Omental fat pad (tissue), 4 donors: ENCODE measurements around the gene R3HDM4. TPM values are rescaled to one million over a fixed set of nuclear protein-coding genes. Genes with fewer than 3 reads are reported as not detected.
"Not testable (repeated sequence)": the region's sequence is repeated elsewhere in the genome, so short reads cannot be mapped to it uniquely, and the experiment has no call there.

Source experiments
- ATAC-seq: fragments of 150-250 bp; one replicate; pipeline ENCODE4 v1.9.1; 2016; ENCODE audit warnings: mild to moderate bottlenecking, moderate library complexity; ENCODE audit not compliant: low FRiP score
- DNase-seq: peaks from one replicate; pipeline ENCODE4 v3.0.0-alpha.2; 2019; ENCODE audit warnings: low spot score
- total RNA-seq, 4 donors: library from RNA; depleted of rRNA; stranded (reverse); fragments of >200 nt; gene quantifications; one replicate each; pipeline ENCODE4 v1.1.0, GENCODE V29; 2016
- TF ChIP-seq, protein P1 (sequence below), 3 donors: fragments of 450-650 bp; IDR thresholded peaks; one replicate each; pipeline ENCODE4 v1.5.1; 2016 to 2017; ENCODE audit warnings: antibody characterized with exemption in 3 of 3, mild to moderate bottlenecking in 3 of 3, moderate library complexity in 2 of 3

R3HDM4 gene
- total RNA-seq, 4 donors from 2014 or later = 27.1 to 55.2 (median 44.4) TPM

- ATAC-seq (no peak), DNase-seq (no peak)
- TF ChIP-seq, protein P1, sequence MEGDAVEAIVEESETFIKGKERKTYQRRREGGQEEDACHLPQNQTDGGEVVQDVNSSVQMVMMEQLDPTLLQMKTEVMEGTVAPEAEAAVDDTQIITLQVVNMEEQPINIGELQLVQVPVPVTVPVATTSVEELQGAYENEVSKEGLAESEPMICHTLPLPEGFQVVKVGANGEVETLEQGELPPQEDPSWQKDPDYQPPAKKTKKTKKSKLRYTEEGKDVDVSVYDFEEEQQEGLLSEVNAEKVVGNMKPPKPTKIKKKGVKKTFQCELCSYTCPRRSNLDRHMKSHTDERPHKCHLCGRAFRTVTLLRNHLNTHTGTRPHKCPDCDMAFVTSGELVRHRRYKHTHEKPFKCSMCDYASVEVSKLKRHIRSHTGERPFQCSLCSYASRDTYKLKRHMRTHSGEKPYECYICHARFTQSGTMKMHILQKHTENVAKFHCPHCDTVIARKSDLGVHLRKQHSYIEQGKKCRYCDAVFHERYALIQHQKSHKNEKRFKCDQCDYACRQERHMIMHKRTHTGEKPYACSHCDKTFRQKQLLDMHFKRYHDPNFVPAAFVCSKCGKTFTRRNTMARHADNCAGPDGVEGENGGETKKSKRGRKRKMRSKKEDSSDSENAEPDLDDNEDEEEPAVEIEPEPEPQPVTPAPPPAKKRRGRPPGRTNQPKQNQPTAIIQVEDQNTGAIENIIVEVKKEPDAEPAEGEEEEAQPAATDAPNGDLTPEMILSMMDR (IDR thresholded peaks at IDR 0.05) = no peak
These were observed 30.0 kb downstream of the R3HDM4 start for GRCh38 chr19:882871-883497.

GRCh38 chr19:881385-882071 is 31.5 kb downstream of the R3HDM4 start:
- TF ChIP-seq, protein P1 (IDR thresholded peaks at IDR 0.05) = no peak
- no peak for ATAC-seq

DNA sequence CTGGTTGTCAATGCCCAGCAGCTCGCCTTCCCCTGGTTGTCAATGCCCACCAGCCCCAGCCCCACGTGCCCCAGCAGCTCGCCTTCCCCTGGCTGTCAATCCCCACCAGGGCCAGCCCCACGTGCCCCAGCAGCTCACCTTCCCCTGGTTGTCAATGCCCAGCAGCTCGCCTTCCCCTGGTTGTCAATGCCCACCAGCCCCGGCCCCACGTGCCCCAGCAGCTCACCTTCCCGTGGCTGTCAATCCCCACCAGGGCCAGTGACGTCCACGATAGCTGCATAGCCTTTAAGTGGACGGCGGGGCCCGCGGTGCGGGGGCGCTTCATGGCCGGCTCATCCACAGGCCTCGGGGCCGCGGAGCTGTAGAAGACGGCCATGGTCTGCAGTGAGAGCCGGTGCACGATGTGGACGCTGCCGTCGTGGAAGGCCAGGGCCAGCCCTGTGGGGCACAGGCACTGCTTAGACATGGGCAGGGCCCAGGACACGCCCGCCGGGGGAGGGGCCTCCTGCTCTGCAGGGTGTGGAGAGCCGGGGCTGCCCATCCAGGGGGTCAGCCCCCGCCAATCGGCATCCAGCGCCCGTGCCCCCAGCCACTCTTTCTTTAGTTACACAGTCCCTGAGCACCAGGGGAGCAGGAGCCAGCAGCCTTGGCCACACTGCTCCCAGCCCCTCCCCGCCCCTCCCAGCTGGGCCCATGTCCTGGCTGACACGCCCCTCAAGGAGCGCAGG is 33.1 kb downstream of the R3HDM4 start:
- TF ChIP-seq, protein P1 (IDR thresholded peaks at IDR 0.05) = no peak
- DNase-seq (no peak), ATAC-seq (no peak)

More at GRCh38 chr19:881385-882071, 31.5 kb downstream of the R3HDM4 start:
- DNase-seq = no peak

DNA sequence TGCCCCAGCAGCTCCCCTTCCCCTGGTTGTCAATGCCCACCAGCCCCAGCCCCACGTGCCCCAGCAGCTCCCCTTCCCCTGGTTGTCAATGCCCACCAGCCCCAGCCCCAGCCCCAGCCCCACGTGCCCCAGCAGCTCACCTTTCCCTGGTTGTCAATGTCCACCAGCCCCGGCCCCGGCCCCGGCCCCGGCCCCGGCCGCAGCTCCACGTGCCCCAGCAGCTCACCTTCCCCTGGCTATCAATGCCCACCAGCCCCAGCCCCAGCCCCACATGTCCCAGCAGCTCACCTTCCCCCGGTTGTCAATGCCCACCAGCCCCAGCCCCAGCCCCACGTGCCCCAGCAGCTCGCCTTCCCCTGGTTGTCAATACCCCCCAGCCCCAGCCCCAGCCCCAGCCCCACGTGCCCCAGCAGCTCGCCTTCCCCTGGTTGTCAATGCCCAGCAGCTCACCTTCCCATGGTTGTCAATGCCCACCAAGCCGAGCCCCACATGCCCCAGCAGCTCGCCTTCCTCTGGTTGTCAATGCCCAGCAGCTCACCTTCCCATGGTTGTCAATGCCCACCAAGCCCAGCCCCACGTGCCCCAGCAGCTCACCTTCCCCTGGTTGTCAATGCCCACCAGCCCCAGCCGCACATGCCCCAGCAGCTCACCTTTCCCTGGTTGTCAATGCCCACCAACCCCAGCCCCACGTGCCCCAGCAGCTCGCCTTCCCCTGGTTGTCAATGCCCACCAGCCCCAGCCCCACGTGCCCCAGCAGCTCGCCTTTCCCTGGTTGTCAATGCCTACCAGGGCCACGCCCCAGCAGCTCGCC is 34.1 kb downstream of the R3HDM4 start:
- ATAC-seq, DNase-seq: not testable (repeated sequence)

DNA sequence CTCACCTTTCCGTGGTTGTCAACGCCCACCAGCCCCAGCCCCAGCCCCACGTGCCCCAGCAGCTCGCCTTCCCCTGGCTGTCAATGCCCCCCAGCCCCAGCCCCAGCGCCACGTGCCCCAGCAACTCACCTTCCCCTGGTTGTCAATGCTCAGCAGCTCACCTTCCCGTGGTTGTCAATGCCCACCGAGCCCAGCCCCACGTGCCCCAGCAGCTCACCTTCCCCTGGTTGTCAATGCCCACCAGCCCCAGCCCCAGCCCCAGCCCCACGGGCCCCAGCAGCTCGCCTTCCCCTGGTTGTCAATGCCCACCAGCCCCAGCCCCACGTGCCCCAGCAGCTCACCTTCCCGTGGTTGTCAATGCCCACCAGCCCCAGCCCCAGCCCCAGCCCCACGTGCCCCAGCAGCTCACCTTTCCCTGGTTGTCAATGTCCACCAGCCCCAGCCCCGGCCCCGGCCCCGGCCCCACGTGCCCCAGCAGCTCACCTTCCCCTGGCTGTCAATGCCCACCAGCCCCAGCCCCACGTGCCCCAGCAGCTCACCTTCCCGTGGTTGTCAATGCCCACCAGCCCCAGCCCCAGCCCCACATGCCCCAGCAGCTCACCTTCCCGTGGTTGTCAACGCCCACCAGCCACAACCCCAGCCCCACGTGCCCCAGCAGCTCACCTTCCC is 34.9 kb downstream of the R3HDM4 start:
- DNase-seq, ATAC-seq: not testable (repeated sequence)

DNA sequence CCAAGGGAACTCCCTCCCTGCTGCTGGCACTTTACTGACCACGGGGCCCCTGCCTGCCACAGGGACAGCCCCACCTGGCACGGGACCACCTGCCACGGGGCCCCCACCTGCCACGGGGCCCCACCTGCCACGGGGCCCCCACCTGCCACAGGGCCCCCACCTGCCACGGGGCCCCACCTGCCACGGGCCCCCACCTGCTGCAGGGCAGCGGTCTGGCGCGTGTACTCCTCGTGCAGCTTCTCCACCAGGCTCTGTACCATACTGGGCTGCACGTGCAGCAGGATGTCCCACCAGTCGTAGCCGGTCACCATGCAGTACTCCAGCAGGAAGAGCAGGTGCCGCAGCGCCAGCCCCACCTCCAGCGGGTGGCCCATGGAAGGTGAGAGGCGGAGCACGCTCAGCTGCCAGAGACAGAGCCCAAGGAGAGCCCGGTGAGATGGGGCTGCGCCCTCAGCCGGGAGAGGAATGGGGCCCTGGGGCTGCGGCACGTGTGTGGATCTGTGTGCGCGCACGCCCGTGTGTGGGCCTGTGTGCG is 36.2 kb downstream of the R3HDM4 start:
- ATAC-seq (no peak), DNase-seq (no peak)
- TF ChIP-seq, protein P1 (IDR thresholded peaks at IDR 0.05) = no peak

DNA sequence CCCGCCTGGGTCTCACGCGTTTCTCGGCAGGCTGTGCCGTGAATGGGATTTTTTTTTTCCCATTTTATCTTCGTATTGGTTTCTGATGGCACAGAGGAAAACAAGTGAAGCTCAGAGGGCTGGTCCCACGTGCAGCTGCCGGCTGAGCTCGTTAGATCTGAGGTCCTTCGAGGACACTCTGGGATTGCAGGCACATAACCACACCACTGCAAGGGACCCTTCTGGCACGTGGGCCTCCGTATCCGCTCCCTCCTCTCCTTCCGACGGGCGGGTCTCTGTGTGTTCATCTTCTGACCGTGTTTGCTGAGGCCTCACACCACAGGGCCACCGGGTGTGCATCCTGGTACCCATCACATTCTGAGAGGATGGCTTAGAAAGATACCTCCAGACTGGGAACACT is 36.9 kb downstream of the R3HDM4 start:
- ATAC-seq = no peak

More for the DNA sequence above, 36.9 kb downstream of the R3HDM4 start:
- TF ChIP-seq, protein P1 (IDR thresholded peaks at IDR 0.05) = no peak
- DNase-seq = no peak
